GM06990 (cell line): ENCODE measurements around the gene VAPB.

Experiments used
- DNase-seq: peaks from one replicate; pipeline ENCODE4 v3.0.0-alpha.2; 2011; ENCODE audit not compliant: insufficient read length; ENCODE audit errors: extremely low read depth
- H3K27me3 ChIP-seq: replicated peaks from 2 replicates; pipeline ENCODE4 v1.6.0; 2011; ENCODE audit warnings: low read length; ENCODE audit not compliant: control insufficient read depth, insufficient read depth
- H3K36me3 ChIP-seq: 2 replicates; pipeline ENCODE4 v1.5.1; 2011; ENCODE audit warnings: low read length; ENCODE audit not compliant: control insufficient read depth, insufficient read depth
- H3K4me3 ChIP-seq: replicated peaks from 2 replicates; pipeline ENCODE4 v1.5.1; 2011; ENCODE audit warnings: low read depth, mild to moderate bottlenecking, control low read depth, low read length
- CTCF ChIP-seq: IDR thresholded peaks from 2 replicates; pipeline ENCODE4 v1.5.1; 2011; ENCODE audit warnings: low read length, control low read depth, mild to moderate bottlenecking, inconsistent platforms; ENCODE audit not compliant: insufficient read depth, poor library complexity, severe bottlenecking

The VAPB gene

GRCh38 chr20:58454460-58454859, 65.4 kb downstream of the VAPB start:
- DNase-seq: no peak
- H3K36me3 ChIP-seq: no peaks in the 10 kb centered on the region
- TF ChIP-seq CTCF: no peak
- H3K27me3 ChIP-seq: no peaks in the 10 kb centered on the region
- H3K4me3 ChIP-seq: no peak overlapping the region

DNA sequence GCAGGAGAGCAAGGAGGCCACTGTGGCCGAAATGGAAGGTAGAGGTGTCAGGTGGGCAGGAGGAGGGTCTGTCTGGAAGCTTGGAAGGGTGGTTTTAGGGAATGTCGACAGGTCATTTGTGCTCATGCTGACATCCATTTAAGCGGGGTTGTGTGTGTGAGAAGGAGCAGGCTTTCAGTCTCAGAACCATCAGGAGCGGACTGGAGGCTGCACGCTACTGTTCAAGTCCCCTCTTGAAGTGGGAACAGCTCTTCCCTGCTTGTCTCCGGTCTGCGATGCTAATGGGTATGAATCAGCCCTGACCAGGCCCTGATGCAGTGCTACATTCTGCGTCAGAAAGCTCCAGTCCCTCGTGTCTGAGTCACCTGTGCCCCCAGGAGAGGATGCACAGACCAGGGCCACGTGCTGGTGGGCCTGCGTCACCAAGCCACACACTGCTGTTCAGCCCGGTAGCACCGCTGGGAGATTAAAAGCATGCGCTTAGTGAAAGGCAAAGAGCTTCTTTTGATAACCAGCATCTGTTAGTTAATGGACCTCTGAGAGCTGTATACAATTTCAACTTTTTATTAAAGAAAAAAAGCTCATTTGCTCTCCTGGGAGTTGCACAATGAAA, 68.2 kb downstream of the VAPB start:
- no peak overlapping the region for H3K4me3 ChIP-seq
- H3K36me3 ChIP-seq: no peaks in the 10 kb centered on the region
- TF ChIP-seq CTCF: no peak
- DNase-seq: no peak
- H3K27me3 ChIP-seq: no peaks in the 10 kb centered on the region

GRCh38 chr20:58458342-58459057, 69.5 kb downstream of the VAPB start:
- Histone ChIP-seq H3K27me3 (no peaks in the 10 kb centered on the region), H3K4me3 (no peak overlapping the region), H3K36me3 (no peaks in the 10 kb centered on the region)
- peak; percentile 83 for DNase-seq
- no peak for TF ChIP-seq CTCF

- no peak for TF ChIP-seq CTCF
- no peak overlapping the region for H3K4me3 ChIP-seq
- no peak for DNase-seq
- H3K27me3 ChIP-seq: no peaks in the 10 kb centered on the region
- H3K36me3 ChIP-seq: no peaks in the 10 kb centered on the region
Measured at GRCh38 chr20:58459058-58459750, 70.2 kb downstream of the VAPB start.

GRCh38 chr20:58461104-58461503, 72.1 kb downstream of the VAPB start:
- DNase-seq: no peak
- no peaks in the 10 kb centered on the region for H3K36me3 ChIP-seq
- no peaks in the 10 kb centered on the region for H3K27me3 ChIP-seq
- no peak overlapping the region for H3K4me3 ChIP-seq
- TF ChIP-seq CTCF: no peak
